NCI-H146 (cell line): ENCODE measurements around the gene MORN1.

Source experiments
- DNase-seq: peaks from one replicate; lab custom pipeline; 2025; lab: John Stamatoyannopoulos, UW

MORN1 gene

DNA sequence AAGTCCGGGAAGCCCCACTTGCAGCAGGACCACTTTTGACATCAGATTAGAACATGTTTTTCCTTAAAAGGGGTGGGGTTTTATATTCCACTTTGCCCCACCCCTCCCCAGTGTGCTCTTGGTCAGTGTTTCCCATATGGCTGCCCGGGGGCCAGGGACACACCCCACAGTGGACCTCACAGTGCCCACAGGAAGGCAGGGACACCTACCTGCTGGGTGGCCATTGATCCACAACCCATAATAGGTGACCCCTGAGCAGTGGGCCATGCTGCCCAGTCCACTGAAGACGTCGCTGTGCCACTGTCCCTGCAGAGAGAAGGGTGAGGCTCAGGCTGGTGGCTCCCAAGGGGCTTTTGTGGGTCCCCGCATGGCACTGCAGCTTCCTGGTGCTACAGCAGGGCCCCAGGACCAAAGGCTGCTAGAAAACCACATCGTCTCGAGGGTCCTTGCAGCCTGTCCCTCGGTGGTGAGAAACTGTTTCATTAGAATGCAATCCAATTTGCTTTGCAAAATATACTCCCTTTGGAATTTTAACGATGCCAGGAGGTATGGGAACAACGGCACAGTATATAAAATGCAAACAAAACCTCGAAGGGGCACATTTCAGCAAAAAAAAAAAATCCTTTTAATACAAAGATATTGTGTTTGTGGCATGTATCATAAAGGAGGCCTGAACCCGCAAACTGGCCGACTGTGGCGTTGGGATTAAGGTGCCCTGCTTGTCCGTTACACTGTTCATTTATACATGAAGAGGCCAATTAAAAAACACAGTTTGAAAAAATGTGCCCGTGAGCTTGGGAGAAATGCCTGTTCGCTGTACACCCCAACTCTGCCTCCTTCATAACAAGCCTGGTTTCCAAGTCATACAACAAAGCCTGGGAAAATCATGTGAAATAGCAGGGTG, 16.9 kb downstream of the MORN1 start:
- no peak for DNase-seq

DNA sequence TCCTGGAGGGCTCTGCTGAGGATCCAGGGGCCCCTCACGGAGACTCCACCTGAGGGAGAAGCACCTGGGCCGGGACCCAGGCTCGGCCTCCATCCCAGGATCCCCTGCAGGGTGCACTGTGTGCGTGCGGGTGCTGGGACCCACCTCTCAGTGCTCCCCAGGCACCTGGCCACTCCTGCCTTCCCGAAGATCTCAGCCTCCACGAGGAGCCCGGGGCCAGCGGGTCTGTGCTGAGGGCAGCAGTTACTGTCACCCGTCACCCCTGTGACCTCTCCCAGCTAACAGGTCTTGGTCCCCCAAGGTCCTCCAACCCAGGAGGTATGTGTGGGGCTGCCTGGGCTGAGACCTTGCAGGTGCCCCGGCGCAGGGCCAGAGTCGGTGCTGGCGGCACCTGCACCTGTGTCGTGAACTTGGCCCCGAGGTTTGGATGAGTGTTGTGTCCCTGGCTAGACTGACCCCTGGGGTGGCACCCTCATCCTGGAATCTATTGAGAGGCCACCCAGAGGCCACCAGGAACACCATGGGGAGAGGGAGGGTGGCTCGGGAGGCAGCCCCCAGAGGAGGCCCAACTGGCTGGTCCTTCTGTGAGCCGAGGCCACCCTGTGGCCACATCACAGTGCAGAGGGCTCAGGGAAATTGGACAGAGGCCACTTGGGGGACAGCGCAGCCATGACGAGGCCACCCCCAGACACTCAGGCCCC, 17.7 kb downstream of the MORN1 start:
- no peak for DNase-seq

DNA sequence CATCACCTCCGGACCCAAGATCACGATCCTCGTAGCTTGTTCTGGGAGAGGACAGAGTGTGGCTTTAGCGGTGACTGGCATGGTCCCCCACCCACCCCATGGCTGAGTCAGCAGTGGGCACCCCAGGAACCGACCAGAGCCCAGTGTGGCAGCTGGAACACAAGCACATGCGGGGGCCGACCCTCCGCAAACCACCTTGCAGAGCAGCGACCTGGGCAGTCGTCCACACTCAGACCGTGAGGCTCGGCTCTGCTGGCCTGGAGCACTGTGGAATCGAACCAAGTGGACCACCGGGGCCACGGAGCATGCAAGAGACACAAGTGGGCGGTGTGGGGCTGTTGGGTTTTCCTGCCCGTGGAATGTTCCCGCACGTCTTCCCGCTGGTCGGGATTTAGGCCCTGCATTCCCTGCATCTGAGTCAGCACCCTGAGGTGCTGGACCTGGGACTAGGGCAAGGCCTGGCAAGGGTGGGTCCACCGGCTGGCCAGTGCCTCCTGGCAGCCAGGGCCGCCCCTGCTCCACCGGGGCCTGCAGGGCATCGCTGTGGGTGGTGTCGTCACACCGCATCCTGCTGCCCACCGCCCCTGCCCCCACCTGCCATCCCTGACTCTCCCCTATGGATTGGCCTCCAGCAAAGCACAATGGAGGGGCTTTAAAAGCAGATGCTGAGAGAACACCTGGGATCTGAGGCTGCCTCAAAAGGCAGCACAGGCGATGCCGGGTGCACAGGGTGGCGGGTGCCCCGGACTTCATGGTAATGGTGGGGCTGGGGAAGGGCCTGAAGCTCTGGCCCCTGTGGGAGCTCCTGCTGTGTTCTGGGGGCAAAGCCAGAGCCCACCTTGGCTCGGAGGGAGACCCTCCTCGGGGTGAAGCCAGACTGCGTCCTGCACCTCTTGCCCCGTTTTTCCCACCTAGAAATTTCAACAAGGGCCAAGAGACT, 18.5 kb downstream of the MORN1 start:
- no peak for DNase-seq

DNA sequence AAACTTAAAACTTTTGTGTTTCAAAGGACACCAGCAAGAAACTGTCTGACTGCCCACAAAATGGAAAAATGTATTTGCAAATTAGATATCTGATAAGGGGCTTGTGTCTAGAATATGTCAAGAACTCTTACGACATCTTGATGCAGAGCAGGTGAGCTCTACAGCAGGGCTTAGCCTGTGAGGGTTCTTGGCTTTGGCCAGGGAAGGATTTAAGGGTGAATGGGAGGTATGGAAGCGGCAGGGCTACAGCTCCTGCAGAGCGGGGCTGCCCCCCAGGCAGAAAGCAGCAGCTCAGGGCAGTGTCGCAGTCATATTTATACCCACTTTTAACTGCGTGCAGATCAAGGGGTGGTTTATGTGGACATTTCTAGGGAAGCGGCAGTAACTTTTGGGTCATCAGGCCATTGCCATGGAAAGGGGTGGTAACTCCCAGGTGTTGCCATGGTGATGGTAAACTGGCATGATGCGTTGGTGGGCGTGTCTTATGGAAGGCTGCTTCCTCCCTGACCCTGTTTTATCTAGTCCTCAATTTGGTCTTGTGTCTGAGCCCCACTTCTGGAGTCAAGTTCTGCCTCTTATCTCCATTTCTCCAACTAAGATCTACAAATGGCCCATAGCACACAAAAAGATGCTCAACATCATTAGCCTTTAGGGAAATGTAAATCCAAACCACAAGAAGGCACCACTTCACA, 23.2 kb downstream of the MORN1 start:
- DNase-seq = no peak

DNA sequence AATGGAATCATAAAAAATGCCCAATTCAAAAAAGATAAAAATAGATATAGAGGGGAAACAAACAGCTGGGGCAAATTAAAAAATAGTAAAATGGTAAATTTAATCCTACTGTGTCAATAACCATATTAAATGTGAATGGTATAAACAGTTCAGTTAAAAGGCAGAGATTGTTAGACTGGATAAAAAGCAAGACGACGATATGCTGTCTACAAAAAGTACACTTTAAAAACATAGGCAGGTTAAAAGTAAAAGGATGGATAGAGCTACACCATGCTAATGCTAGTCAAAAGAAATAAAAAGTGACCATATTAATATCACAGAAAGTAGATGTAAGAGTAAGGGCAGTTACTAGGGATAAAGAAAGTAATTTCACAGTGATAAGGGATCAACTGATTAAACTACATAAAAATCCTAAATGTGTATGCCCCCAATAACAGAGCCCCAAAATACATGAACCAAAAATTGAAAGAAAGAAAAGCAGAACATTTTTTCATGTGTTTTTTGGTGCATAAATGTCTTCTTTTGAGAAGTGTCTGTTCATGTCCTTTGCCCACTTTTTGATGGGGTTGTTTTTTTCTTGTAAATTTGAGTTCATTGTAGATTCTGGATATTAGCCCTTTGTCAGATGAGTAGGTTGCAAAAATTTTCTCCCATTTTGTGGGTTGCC, 27.4 kb downstream of the MORN1 start:
- no peak for DNase-seq

DNA sequence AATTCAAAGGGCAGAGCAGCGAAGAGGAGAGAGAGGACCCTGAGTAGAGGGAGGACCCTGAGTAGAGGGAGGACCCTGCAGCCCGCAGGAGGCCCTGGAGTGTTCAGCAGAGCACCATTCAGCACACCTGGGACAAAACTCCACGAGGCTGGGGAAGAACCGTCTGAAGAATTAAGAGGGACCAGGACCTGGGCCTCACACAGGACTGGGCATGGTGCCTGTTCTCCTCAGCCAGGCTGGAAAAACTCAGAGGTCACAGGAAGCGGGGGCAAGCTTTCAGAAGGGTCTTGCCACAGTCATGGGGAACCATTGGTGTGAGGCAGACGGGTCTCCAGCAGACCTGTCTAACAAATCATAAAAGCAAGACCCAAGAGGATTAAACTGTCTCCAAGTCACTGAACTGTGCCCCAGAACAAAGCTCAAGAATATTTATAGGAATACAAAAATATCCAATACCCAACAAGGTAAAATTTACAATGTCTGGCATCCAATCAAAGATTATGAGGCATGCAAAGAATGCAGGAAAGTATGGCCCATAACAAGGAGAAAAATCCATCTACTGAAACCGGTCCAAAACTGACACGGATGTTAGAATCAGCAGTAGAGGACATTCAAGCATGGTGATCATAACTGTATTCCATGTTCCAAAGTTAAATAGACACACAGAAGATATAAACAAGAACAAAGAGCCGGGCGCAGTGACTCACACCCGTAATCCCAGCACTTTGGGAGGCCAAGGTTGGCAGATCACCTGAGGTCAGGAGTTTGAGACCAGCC, 30.6 kb downstream of the MORN1 start:
- DNase-seq = no peak

DNA sequence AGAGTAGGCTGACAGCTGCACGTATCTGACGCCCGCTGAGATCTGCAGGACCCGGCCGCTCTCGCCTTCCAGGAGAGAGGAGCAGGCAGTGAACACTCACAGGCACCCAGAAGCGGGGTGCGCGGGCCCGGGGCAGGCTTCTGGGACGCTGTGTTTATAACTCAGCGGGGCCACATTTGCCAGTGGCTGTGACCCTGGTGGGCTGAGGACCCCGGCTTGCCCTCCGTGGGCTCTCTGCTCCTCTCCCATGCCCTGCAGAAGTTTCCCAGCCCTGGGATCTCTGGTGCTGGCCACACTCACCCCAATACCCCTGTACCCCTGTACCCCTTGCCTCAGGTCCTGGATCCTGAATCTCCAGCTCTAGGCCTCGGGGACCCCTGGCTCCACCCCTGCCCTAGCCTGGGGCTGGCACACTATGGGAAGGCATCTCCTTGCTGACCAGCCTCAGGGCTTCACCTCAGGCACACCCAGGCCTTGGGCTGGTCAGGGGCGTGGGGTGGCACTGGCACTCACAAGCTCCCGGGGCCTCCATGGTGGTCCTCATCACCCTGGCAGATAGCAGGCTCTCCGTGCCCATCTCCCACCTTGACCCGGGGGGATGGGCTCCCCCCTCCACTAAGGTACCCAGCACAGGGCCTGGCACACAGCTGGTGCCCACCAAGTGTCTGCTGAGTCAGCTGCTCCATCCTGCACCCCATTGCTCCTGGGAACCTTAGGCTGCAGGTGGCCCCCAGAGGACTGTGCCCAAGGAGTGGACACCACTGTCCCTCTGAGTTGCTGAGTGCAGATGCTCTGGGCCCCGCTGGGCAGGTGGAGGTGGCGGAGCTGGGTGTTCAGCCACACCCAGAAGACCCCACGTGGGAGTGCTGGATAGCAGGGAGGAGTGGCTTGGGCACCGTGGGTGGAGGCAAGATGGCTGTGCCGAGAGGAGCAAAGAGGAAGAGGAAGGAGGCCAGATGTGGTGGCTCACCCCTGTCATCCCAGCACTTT, 32.4 kb downstream of the MORN1 start:
- no peak for DNase-seq

DNA sequence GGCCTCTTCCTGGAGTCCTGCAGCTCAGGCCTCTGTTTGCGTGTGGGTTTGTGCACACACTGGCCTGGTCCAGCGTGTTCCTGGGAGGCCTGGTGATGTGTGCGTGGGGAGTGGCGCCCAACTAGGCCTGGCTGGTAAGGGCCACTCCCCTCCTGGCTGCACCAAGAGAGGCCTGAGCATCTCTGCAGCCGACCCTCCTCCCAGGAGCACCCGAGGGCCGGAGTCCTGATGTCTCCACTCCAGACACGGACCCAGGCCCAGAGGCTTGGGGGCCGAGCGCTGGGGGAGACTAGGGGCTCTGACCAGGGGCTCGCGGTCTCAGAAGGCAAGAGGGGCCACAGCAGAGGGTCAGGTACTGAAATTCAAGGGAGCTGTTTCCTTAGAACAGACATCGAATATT, 33.3 kb downstream of the MORN1 start:
- no peak for DNase-seq

DNA sequence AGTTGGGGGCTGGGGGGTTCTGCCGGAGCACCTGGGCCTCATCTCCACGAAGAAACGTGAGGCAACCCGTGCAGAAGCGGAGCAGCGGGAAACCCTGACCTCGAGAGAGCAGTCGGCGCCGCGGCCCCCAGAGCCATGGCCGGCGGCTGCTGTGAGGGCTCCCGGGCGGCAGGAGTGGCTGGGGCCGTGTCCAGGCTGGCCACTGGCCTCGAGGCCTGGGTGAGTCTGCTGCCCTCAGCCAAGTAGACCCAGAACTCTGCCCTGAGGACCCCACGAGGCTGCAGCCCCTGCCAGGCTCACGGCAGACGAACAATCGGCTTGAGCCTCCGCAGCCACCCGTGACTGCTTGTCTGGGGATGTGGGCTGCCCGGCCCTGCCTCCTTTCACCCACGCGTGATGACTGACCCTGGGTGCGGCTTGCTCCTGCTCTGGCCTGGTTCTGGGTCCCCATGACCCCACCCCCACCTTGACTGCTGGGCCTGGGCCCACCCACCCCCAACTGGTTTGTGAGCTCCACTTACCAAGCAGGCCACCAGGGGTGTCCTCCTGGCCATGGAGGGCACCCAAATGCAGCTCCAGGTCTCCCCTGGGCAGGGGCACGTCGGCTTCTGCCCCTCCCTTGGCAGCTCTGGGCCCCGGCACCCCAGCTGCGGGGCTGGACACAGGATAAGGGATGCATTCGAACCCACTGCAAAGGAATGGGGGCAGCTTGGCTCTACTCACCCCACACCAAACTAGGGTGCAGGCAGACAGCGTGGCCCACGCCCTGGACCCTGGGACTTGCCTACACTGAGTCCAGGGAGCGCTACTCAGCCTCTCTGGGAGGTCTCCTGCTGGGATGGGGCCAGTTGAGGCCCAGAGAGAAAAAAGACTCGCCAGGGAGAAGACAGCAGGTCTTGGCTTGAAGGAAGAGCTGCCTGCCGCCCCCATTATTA, 34.2 kb downstream of the MORN1 start:
- DNase-seq = no peak

DNA sequence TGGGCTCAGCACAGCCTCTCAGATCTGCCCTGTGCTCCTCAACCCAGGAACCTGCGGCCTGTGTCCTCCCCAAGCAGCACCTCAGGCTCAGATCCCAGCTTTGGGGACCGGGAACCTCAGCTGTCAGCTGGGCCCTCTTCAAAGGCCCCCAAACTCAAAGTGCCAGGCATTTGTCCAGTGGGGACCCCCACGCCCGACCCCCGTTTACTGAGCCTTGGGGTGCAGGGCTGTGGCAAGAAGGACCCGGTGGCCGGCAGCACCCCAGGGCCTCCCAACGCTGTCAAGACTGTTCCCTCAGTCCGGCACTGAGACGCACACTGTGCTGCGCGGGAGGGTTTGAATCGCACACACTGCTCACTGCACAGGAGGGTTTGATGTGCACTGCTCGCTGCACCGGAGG, 35.0 kb downstream of the MORN1 start:
- DNase-seq = no peak

DNA sequence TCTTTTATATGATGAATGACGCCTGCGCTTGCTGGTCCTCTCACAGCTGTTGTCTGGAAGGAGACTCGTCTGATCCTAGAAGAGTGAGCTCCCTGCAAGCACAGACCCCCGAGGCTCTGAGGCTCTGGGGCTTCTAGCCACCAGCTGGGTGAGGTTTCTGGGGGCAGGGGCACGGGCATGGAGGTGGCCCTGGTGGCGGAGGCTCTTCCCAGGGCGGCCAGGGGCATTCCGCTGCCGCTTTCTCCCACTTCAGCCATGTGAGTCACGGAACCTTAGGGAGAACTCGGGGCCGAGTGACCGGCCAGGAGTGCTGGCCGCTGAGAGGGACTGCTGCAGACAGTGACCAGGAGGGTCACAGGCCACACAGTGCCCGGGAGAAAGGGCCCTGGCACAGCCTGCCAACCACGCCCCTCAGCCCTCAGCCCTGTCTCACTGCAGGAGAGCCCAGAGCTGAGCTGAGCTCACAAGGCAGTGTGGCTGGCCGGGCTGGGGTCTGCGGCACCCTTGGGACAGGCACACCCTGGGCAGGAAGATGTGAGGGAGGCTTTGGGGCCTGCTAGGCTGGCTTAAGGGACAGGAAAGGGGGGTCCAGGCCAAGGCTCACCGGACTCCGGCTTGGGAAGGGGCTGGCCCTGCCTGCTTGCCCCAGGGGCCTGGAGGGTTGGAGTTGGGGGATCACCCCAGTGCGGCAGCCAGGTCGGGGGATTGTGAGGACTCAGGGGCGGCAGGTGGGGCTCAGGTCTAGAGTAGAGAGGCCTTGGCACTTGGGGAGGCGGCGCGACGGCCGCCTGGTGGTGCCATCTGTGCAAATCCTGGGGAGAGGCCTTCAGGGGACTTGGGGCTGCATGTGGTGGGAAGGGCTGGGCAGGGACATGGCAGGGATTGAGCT, 35.7 kb downstream of the MORN1 start:
- no peak for DNase-seq

DNA sequence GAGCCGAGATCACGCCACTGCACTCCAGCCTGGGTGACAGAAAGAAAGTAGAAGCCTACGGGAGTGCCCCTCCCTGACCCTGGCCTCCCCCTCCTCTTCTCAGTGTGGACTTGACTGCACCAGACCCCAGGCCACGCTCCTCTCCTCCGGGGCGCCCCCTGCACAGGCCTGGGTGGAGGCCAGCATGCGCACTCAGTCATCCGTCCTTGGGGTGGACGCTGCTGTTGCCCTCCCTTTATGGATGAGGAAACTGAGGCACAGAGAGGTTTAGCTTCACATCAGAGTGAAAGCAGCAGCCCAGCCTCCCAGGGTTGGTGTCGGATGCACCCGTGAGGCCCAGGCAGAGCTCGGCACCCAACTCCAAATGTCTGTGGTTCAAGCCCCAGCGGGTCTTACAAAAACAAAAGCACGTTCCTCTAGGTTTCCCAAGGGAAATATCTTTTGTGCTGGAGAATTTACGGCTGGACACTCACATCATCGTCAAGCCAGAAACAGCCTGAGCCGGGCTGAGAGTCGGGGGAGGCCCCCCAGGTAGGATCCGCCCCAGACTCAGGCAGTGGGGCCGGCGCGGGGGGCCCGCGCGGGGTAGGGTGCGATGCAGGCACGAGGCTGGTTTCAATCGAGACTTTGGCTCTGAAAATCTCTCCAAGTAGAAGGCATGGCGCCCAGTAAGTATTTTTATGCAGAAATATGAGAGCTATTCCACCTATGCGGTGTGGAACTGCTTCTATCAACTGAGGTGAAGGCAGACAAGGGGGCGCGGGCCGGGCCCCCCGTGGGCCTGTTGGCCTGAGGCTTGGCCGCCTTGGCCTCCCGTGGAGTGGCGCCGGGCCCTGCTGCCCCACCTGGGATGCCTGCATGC, 36.6 kb downstream of the MORN1 start:
- no peak for DNase-seq

DNA sequence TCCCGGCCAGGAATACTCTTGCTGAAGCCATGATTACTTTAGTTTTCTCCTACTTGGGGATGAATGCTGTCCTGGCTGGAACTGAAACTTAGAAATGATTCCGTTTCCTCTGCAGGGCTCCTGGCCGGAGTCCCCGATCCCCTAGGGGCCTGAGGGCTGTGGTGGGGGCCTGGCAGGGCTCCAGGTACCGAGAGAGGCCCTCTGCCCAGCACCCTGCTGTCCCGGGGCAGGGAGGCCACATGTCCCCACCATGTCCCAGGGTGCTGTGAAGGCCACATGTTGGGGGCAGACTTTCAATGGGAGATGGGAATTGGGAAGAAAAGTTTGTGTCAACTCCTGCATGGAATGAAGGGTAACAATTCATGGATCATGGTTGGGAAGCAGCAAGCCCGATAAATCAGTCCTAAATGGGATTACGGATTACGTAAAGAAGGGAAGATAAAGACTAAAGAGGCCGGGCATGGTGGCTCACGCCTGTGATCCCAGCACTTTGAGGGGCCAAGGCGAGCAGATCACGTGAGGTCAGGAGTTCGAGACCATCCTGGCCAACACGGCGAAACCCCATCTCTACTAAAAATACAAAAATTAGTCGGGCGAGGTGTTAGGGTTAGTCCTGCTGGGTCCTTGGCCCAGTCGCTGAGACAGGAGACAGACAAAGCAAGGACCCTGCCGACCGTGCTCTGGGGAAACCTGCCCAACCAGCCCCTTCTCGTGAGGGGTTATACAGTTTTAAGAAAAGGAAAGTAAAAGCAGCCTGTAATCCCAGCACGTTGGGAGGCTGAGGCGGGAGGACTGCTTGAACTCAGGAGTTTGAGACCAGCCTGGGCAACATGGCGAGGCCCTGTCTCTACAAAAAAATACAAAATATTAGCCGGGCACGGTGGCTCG, 37.6 kb downstream of the MORN1 start:
- DNase-seq = no peak

DNA sequence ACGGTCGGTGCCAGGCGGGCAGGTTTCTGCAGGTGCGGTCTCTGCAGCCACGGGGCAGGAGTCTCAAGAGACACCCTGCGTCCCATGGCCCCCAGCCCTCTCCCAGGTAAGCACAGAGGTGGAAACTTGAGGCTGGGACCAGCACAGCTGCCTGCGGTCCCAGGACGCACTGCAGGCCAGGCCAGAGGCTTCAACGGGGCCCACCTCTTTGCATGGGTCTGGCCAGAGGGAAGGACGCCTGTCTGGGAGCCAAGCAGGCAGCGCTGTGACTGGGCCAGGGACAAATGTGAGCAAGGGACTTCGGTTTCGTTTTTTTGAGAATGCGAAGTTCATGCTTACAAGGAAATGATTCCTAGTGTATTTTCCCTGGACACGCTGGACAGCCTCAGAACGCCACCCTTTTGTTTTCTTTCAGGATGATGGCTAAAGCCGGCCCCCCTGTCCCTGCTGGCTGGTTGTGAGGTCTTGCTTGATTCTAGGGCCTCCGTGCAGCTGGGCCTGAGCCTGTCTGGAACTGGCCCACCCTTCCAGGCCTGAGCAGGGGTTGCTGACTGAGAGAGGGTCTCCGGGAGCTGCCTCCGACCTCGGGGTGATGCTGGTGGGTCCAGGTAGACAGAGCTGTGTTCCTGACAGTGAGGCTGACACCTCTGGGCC, 38.3 kb downstream of the MORN1 start:
- DNase-seq = no peak
